Prostate gland (tissue), 2 donors: ENCODE measurements around the gene DGKZ.

ENCODE experiments used
- CTCF ChIP-seq, 4 experiments: fragments of 200-600 bp in 2 of 4; fragments of 450-650 bp in 2 of 4; sonication (generic) in 2 of 4; IDR thresholded peaks; 1 replicate in 3 of 4; 2 replicates in 1 of 4; pipeline ENCODE4 v1.5.1; 2016 to 2019; ENCODE audit warnings: antibody characterized with exemption in 4 of 4, mild to moderate bottlenecking in 2 of 4, moderate library complexity in 2 of 4
- POLR2A ChIP-seq: fragments of 450-650 bp; IDR thresholded peaks from one replicate; pipeline ENCODE4 v1.6.1; 2016; ENCODE audit warnings: antibody characterized with exemption, mild to moderate bottlenecking
- POLR2AphosphoS5 ChIP-seq: sonication (generic); formaldehyde crosslinking; IDR thresholded peaks from one replicate; pipeline ENCODE4 v1.6.1; 2017; ENCODE audit warnings: antibody characterized with exemption

- TF ChIP-seq CTCF (IDR thresholded peaks at IDR 0.05) (no peak), POLR2A (no peak), POLR2AphosphoS5 (peak; percentile 82)
Observed at GRCh38 chr11:46357483-46357936, 10.2 kb downstream of the DGKZ start.
